ENCODE data around the gene PPM1H. TPM values are rescaled to one million over a fixed set of nuclear protein-coding genes. Genes with fewer than 3 reads are reported as not detected.
"Not testable (repeated sequence)": the region's sequence is repeated elsewhere in the genome, so short reads cannot be mapped to it uniquely, and the experiment has no call there.

PPM1H gene
- total and polyA plus RNA-seq, 2 donors (not counting 1 experiment from before 2014, with no cell fraction given) = 0.01 TPM; not detected in 1

- H3K9me3 ChIP-seq (ENCODE audit: control extremely low read depth in 1 of 3, control insufficient read depth in 2 of 3, insufficient read depth in 1 of 3, low read length in 2 of 3) = no peaks in the 10 kb centered on the region
- DNase-seq (no peak), ATAC-seq (ENCODE audit: low read depth) (no peak)
- no peaks in the 10 kb centered on the region for H4K20me1 ChIP-seq (ENCODE audit: control insufficient read depth, insufficient read depth, low read length, poor library complexity, severe bottlenecking)
- no peak overlapping the region for H3K4me2 ChIP-seq (replicated peaks; ENCODE audit: low read depth, low read length, poor library complexity, severe bottlenecking)
- no peaks in the 10 kb centered on the region for H3K36me3 ChIP-seq (replicated peaks in 1 of 2; ENCODE audit: control extremely low read depth in 1 of 2, control insufficient read depth in 1 of 2, extremely low read depth in 1 of 2, insufficient read depth in 2 of 2, low read length in 1 of 2)
- WGBS (ENCODE audit: insufficient coverage) = 83% methylated on average over 2 of the region's 5 CpGs
- H3K4me3 Mint-ChIP-seq = no peak overlapping the region
- no peak overlapping the region for H2AFZ ChIP-seq (ENCODE audit: insufficient read depth, low read depth, low read length, poor library complexity, severe bottlenecking)
- ChIA-PET POLR2A (no interaction called here), CTCF (no interaction called here)
- no peak overlapping the region for H3K27ac Mint-ChIP-seq
- H3K4me1 Mint-ChIP-seq = no peaks in the 10 kb centered on the region
- no peaks in the 10 kb centered on the region for H3K9me3 Mint-ChIP-seq (ENCODE audit: insufficient read depth)
- no peak overlapping the region for H3K4me3 ChIP-seq (ENCODE audit: control extremely low read depth in 1 of 5, extremely low read depth in 1 of 5, insufficient read depth in 1 of 5, low read depth in 2 of 5, low read length in 4 of 5)
- peaks cover 10% of the 10 kb centered on the region for H3K27me3 Mint-ChIP-seq
- H3K9ac ChIP-seq (ENCODE audit: low read length) = no peak overlapping the region
- H3K27me3 ChIP-seq (replicated peaks in 1 of 4; ENCODE audit: control extremely low read depth in 1 of 4, control insufficient read depth in 3 of 4, insufficient read depth in 4 of 4, low read length in 3 of 4) = peaks cover 0 to 6% (median 0%) of the 10 kb centered on the region in 4 experiments
- no peaks in the 10 kb centered on the region for H3K79me2 ChIP-seq (ENCODE audit: control insufficient read depth, insufficient read depth, low read length)
- intact Hi-C loops (cut with micrococcal nuclease) = no loop called here
- no peaks in the 10 kb centered on the region for H3K4me1 ChIP-seq (ENCODE audit: control insufficient read depth in 2 of 2, insufficient read depth in 2 of 2, low read length in 2 of 2)
- TF ChIP-seq EZH2 (IDR thresholded peaks at IDR 0.05; ENCODE audit: borderline replicate concordance, insufficient read depth, low read depth, low read length, poor library complexity, severe bottlenecking) (no peak), CTCF (IDR thresholded peaks at IDR 0.05) (no peak)
- H3K27ac ChIP-seq (ENCODE audit: low read length in 2 of 2) = no peak overlapping the region
These were observed 12.4 kb upstream of the PPM1H start for GRCh38 chr12:62947364-62947763.

- Histone ChIP-seq H3K4me2 (replicated peaks; ENCODE audit: low read depth, low read length, poor library complexity, severe bottlenecking) (no peak overlapping the region), H2AFZ (ENCODE audit: insufficient read depth, low read depth, low read length, poor library complexity, severe bottlenecking) (no peak overlapping the region), H3K9ac (ENCODE audit: low read length) (no peak overlapping the region), H3K4me3 (ENCODE audit: control extremely low read depth in 1 of 5, extremely low read depth in 1 of 5, insufficient read depth in 1 of 5, low read depth in 2 of 5, low read length in 4 of 5) (no peak overlapping the region), H3K27me3 (replicated peaks in 1 of 4; ENCODE audit: control extremely low read depth in 1 of 4, control insufficient read depth in 3 of 4, insufficient read depth in 4 of 4, low read length in 3 of 4) (peaks cover 0 to 6% (median 0%) of the 10 kb centered on the region in 4 experiments), H3K79me2 (ENCODE audit: control insufficient read depth, insufficient read depth, low read length) (no peaks in the 10 kb centered on the region), H3K27ac (ENCODE audit: low read length in 2 of 2) (no peak overlapping the region), H4K20me1 (ENCODE audit: control insufficient read depth, insufficient read depth, low read length, poor library complexity, severe bottlenecking) (no peaks in the 10 kb centered on the region), H3K4me1 (ENCODE audit: control insufficient read depth in 2 of 2, insufficient read depth in 2 of 2, low read length in 2 of 2) (no peaks in the 10 kb centered on the region), H3K9me3 (ENCODE audit: control extremely low read depth in 1 of 3, control insufficient read depth in 2 of 3, insufficient read depth in 1 of 3, low read length in 2 of 3) (no peaks in the 10 kb centered on the region), H3K36me3 (replicated peaks in 1 of 2; ENCODE audit: control extremely low read depth in 1 of 2, control insufficient read depth in 1 of 2, extremely low read depth in 1 of 2, insufficient read depth in 2 of 2, low read length in 1 of 2) (no peaks in the 10 kb centered on the region)
- no peak overlapping the region for H3K27ac Mint-ChIP-seq
- TF ChIP-seq CTCF (IDR thresholded peaks at IDR 0.05) (no peak), EZH2 (IDR thresholded peaks at IDR 0.05; ENCODE audit: borderline replicate concordance, insufficient read depth, low read depth, low read length, poor library complexity, severe bottlenecking) (no peak)
- intact Hi-C loops (cut with micrococcal nuclease) = no loop called here
- H3K27me3 Mint-ChIP-seq = peaks cover 10% of the 10 kb centered on the region
- no peak overlapping the region for H3K4me3 Mint-ChIP-seq
- ChIA-PET CTCF (no interaction called here), POLR2A (no interaction called here)
- WGBS (ENCODE audit: insufficient coverage) = 83% methylated on average over 1 of the region's 3 CpGs
- no peaks in the 10 kb centered on the region for H3K4me1 Mint-ChIP-seq
- no peak for ATAC-seq (ENCODE audit: low read depth)
- no peaks in the 10 kb centered on the region for H3K9me3 Mint-ChIP-seq (ENCODE audit: insufficient read depth)
- no peak for DNase-seq
These were observed 8.9 kb upstream of the PPM1H start for GRCh38 chr12:62943779-62944395.

- H3K4me3 ChIP-seq (ENCODE audit: control extremely low read depth in 1 of 5, extremely low read depth in 1 of 5, insufficient read depth in 1 of 5, low read depth in 2 of 5, low read length in 4 of 5); H3K36me3 ChIP-seq (replicated peaks in 1 of 2; ENCODE audit: control extremely low read depth in 1 of 2, control insufficient read depth in 1 of 2, extremely low read depth in 1 of 2, insufficient read depth in 2 of 2, low read length in 1 of 2); H3K27ac ChIP-seq (ENCODE audit: low read length in 2 of 2); H3K9me3 Mint-ChIP-seq (ENCODE audit: insufficient read depth); H3K4me2 ChIP-seq (replicated peaks; ENCODE audit: low read depth, low read length, poor library complexity, severe bottlenecking); H3K27ac Mint-ChIP-seq; CTCF ChIA-PET; H3K9me3 ChIP-seq (ENCODE audit: control extremely low read depth in 1 of 3, control insufficient read depth in 2 of 3, insufficient read depth in 1 of 3, low read length in 2 of 3); DNase-seq; H3K9ac ChIP-seq (ENCODE audit: low read length); intact Hi-C loops (cut with micrococcal nuclease); H3K79me2 ChIP-seq (ENCODE audit: control insufficient read depth, insufficient read depth, low read length); H2AFZ ChIP-seq (ENCODE audit: insufficient read depth, low read depth, low read length, poor library complexity, severe bottlenecking); H3K4me3 Mint-ChIP-seq; H3K4me1 Mint-ChIP-seq; H3K4me1 ChIP-seq (ENCODE audit: control insufficient read depth in 2 of 2, insufficient read depth in 2 of 2, low read length in 2 of 2); H3K27me3 ChIP-seq (replicated peaks in 1 of 4; ENCODE audit: control extremely low read depth in 1 of 4, control insufficient read depth in 3 of 4, insufficient read depth in 4 of 4, low read length in 3 of 4); ATAC-seq (ENCODE audit: low read depth); H4K20me1 ChIP-seq (ENCODE audit: control insufficient read depth, insufficient read depth, low read length, poor library complexity, severe bottlenecking); POLR2A ChIA-PET: not testable (repeated sequence)
- no CpG with 5 or more reads among the region's 4 CpGs for WGBS (ENCODE audit: insufficient coverage)
- H3K27me3 Mint-ChIP-seq = peaks cover 10% of the 10 kb centered on the region
These were observed 7.4 kb upstream of the PPM1H start for GRCh38 chr12:62942316-62942715.

All from B cell (primary cell).